Activated gamma-delta T cell treated with Interleukin-2 at 50 U/mL for 16 hours (primary cell): Measurements from ENCODE around the gene CLDND1.

Experiments used
- DNase-seq: peaks from one replicate; pipeline ENCODE4 v3.0.0-alpha.2; 2020

CLDND1 gene

GRCh38 chr3:98551236-98551635 lies 28.5 kb upstream of the CLDND1 start:
- DNase-seq = no peak

- no peak for DNase-seq
Observed at GRCh38 chr3:98550833-98551232, 28.1 kb upstream of the CLDND1 start.

- DNase-seq = no peak
Observed at GRCh38 chr3:98548544-98548943, 25.8 kb upstream of the CLDND1 start.

- no peak for DNase-seq
Observed at GRCh38 chr3:98545940-98546339, 23.2 kb upstream of the CLDND1 start.

GRCh38 chr3:98542623-98543022 lies 19.9 kb upstream of the CLDND1 start:
- no peak for DNase-seq

GRCh38 chr3:98541695-98542094 lies 19.0 kb upstream of the CLDND1 start:
- no peak for DNase-seq

GRCh38 chr3:98540346-98540745 lies 17.6 kb upstream of the CLDND1 start:
- no peak for DNase-seq

GRCh38 chr3:98536456-98537017 lies 13.8 kb upstream of the CLDND1 start:
- DNase-seq = no peak

- DNase-seq = no peak
Observed at GRCh38 chr3:98534734-98535133, 12.0 kb upstream of the CLDND1 start.

GRCh38 chr3:98534168-98534567 lies 11.5 kb upstream of the CLDND1 start:
- no peak for DNase-seq

- no peak for DNase-seq
Observed at GRCh38 chr3:98532709-98533571, 10.2 kb upstream of the CLDND1 start.

GRCh38 chr3:98532275-98532637 lies 9.6 kb upstream of the CLDND1 start:
- DNase-seq = no peak

GRCh38 chr3:98531622-98532274 lies 9.0 kb upstream of the CLDND1 start, which contains the start of gene GPR15:
Gene GPR15, plus strand, starts transcription at chr3:98531978. Its CDS starts 56 bp downstream, at chr3:98532034.
- no peak for DNase-seq

GRCh38 chr3:98530676-98531075 lies 8.0 kb upstream of the CLDND1 start:
- DNase-seq = no peak

- no peak for DNase-seq
Observed at GRCh38 chr3:98529856-98530459, 7.3 kb upstream of the CLDND1 start.

GRCh38 chr3:98528474-98529346 lies 6.0 kb upstream of the CLDND1 start:
- no peak for DNase-seq

GRCh38 chr3:98525494-98525893 lies 2.8 kb upstream of the CLDND1 start:
- no peak for DNase-seq

- peak; percentile 55 for DNase-seq
Observed at GRCh38 chr3:98521897-98522543, 682 bp downstream of the CLDND1 start.

- DNase-seq = no peak
Observed at GRCh38 chr3:98519351-98519750, 3.4 kb downstream of the CLDND1 start.

GRCh38 chr3:98518816-98519215 lies 3.9 kb downstream of the CLDND1 start:
- no peak for DNase-seq

GRCh38 chr3:98514948-98515347 lies 7.8 kb downstream of the CLDND1 start:
- no peak for DNase-seq

- DNase-seq = no peak
Observed at GRCh38 chr3:98513736-98514135, 9.0 kb downstream of the CLDND1 start.
